Karpas-422 (cell line): Measurements from ENCODE around the gene CYP4F11. TPM values are rescaled to one million over a fixed set of nuclear protein-coding genes. Genes with fewer than 3 reads are reported as not detected.
"Not testable (repeated sequence)": the region's sequence is repeated elsewhere in the genome, so short reads cannot be mapped to it uniquely, and the experiment has no call there.

Experiments used
- DNase-seq: peaks from one replicate; pipeline ENCODE4 v3.0.0-alpha.2; 2015
- H2AFZ ChIP-seq: fragments of 200-600 bp; sonication (generic); 2 replicates; pipeline ENCODE4 v1.6.1; 2014; ENCODE audit warnings: antibody characterized with exemption, low read length, mixed read lengths
- H3K27ac ChIP-seq: fragments of 200-600 bp; sonication (generic); 2 replicates; pipeline ENCODE4 v1.5.1; 2014; ENCODE audit warnings: mild to moderate bottlenecking, low read length, moderate library complexity
- H3K27me3 ChIP-seq: fragments of 200-600 bp; sonication (generic); 2 replicates; pipeline ENCODE4 v1.6.1; 2014; ENCODE audit warnings: low read length, mixed read lengths
- H3K36me3 ChIP-seq: fragments of 200-600 bp; sonication (generic); 2 replicates; pipeline ENCODE4 v1.6.1; 2014; ENCODE audit warnings: low read length, mixed read lengths; ENCODE audit not compliant: insufficient read depth
- H3K4me1 ChIP-seq: fragments of 200-600 bp; sonication (generic); 2 replicates; pipeline ENCODE4 v1.6.1; 2014; ENCODE audit warnings: mild to moderate bottlenecking, low read length, mixed read lengths
- H3K4me2 ChIP-seq: fragments of 200-600 bp; sonication (generic); 2 replicates; pipeline ENCODE4 v1.6.1; 2014; ENCODE audit warnings: low read length, low read depth, mild to moderate bottlenecking; ENCODE audit not compliant: poor library complexity, severe bottlenecking
- H3K4me3 ChIP-seq: fragments of 200-600 bp; sonication (generic); 2 replicates; pipeline ENCODE4 v1.5.1; 2014; ENCODE audit warnings: mild to moderate bottlenecking, antibody characterized with exemption, low read length, mixed read lengths
- H3K79me2 ChIP-seq: fragments of 200-600 bp; sonication (generic); 2 replicates; pipeline ENCODE4 v1.6.1; 2014; ENCODE audit warnings: mild to moderate bottlenecking, low read length, mixed read lengths
- H3K9ac ChIP-seq: fragments of 200-600 bp; sonication (generic); 2 replicates; pipeline ENCODE4 v1.6.0; 2014; ENCODE audit warnings: low read length
- H3K9me2 ChIP-seq: fragments of 200-600 bp; sonication (generic), shearing (Covaris generic); replicated peaks from 2 replicates; pipeline ENCODE4 v1.6.0; 2014; ENCODE audit warnings: mild to moderate bottlenecking, low read length, moderate library complexity; ENCODE audit not compliant: insufficient read depth
- H3K9me3 ChIP-seq: fragments of 300-700, 200-600 bp; sonication (generic); 2 replicates; pipeline ENCODE4 v1.6.1; 2014; ENCODE audit warnings: low read length, mixed read lengths
- H4K20me1 ChIP-seq: fragments of 200-600 bp; sonication (generic); 2 replicates; pipeline ENCODE4 v1.6.1; 2014; ENCODE audit warnings: mild to moderate bottlenecking, antibody characterized with exemption, low read length, low read depth; ENCODE audit not compliant: insufficient read depth
- total RNA-seq: library from RNA; depleted of rRNA; stranded (reverse); fragments of >200 nt; shearing (Covaris generic); gene quantifications from 2 replicates; pipeline ENCODE4 v1.2.3, GENCODE V29; 2014; ENCODE audit warnings: low replicate concordance

The CYP4F11 gene
- total RNA-seq, 1 experiment from 2014 or later = not detected

- Histone ChIP-seq H3K79me2 (no peaks in the 10 kb centered on the region), H2AFZ (no peak within 1 kb of the TSS), H3K27ac (no peak within 1 kb of the TSS), H4K20me1 (no peaks in the 10 kb centered on the region), H3K9ac (no peak within 1 kb of the TSS), H3K4me3 (no peak within 1 kb of the TSS), H3K9me3 (no peaks in the 10 kb centered on the region), H3K36me3 (no peaks in the 10 kb centered on the region), H3K4me1 (no peaks in the 10 kb centered on the region), H3K9me2 (no peaks in the 10 kb centered on the region), H3K27me3 (no peaks in the 10 kb centered on the region), H3K4me2 (no peak within 1 kb of the TSS)
- DNase-seq = no peak
Observed at GRCh38 chr19:15897738-15898276, 36.5 kb downstream of the CYP4F11 start, which contains the start of gene CYP4F2. CYP4F2 (minus strand) TSS chr19:15898074; CDS start chr19:15897611, 463 bp downstream.

DNA sequence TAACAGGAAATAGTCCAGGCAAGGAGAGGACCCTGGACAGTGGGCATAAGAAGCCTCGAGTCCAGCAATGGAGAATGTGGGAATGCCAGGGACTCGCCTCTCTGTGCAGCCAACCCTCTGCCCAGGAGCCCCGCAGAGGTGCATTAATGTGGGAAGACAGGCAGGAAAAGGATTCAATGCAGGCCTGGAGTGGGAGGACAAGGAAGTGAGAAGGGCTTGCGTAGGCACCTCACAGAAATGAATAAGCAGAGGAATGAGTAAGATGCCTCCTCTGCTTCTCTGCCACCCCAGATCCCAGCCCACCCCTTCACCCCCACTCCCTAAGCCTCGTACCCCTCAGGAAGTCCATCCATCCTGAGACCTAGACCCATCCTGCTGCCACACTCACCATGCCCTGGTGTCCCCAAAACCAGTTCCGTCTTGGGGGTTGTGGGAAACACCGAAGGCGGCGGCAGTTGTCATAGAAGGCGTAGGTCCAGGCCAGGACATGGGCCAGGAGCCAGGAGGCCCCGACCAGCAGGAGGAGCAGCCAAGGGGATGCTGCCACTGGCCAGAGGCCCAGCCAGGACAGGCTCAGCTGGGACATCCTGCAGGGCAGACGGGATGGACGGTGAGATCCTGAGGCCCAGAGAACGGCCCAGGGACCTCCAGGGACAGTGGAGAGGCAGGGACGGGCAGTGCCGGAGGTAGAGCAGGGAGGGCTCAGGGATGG is 37.1 kb downstream of the CYP4F11 start:
- Histone ChIP-seq H3K9me3 (no peaks in the 10 kb centered on the region), H3K79me2 (no peaks in the 10 kb centered on the region), H3K4me1 (no peaks in the 10 kb centered on the region), H3K27me3 (no peaks in the 10 kb centered on the region), H3K4me3 (no peak overlapping the region), H3K27ac (no peak overlapping the region), H3K9me2 (no peaks in the 10 kb centered on the region), H4K20me1 (no peaks in the 10 kb centered on the region), H3K9ac (no peak overlapping the region), H3K36me3 (no peaks in the 10 kb centered on the region), H2AFZ (no peak overlapping the region), H3K4me2 (no peak overlapping the region)
- DNase-seq = no peak

- Histone ChIP-seq H3K79me2 (no peaks in the 10 kb centered on the region), H3K9me2 (no peaks in the 10 kb centered on the region), H3K9ac (no peak overlapping the region), H4K20me1 (no peaks in the 10 kb centered on the region), H3K27ac (no peak overlapping the region), H3K9me3 (no peaks in the 10 kb centered on the region), H3K27me3 (no peaks in the 10 kb centered on the region), H3K4me3 (no peak overlapping the region), H3K4me1 (no peaks in the 10 kb centered on the region), H2AFZ (no peak overlapping the region), H3K4me2 (no peak overlapping the region), H3K36me3 (no peaks in the 10 kb centered on the region)
- no peak for DNase-seq
Observed at GRCh38 chr19:15895876-15896430, 38.4 kb downstream of the CYP4F11 start.

GRCh38 chr19:15894359-15894758 is 40.0 kb downstream of the CYP4F11 start:
- H3K27ac ChIP-seq = no peak overlapping the region
- no peak overlapping the region for H3K4me3 ChIP-seq
- H2AFZ ChIP-seq = no peak overlapping the region
- H3K9me3 ChIP-seq = no peaks in the 10 kb centered on the region
- H3K36me3 ChIP-seq = no peaks in the 10 kb centered on the region
- no peaks in the 10 kb centered on the region for H3K79me2 ChIP-seq
- H3K9ac ChIP-seq = no peak overlapping the region
- DNase-seq = no peak
- no peaks in the 10 kb centered on the region for H4K20me1 ChIP-seq
- H3K9me2 ChIP-seq = no peaks in the 10 kb centered on the region
- H3K27me3 ChIP-seq = no peaks in the 10 kb centered on the region
- H3K4me1 ChIP-seq = no peaks in the 10 kb centered on the region
- no peak overlapping the region for H3K4me2 ChIP-seq

DNA sequence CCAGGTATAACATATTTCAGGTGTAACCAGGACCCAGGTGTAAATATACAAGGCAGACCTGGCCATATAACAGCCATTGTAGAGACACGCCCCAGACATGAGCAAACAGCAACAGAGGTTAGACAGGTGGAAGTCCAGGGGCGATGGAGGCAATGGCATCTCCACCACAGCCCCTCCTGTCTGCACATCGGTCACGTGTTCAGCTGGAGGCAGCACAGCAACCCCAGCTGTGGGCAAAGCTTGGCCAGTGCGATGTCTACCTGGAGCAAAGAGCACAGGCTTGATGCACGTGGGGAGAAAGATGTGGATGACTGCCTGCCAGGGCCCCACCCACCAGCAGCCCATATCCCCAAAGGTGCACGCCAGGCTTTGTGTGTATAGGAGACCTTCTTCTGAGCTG is 40.9 kb downstream of the CYP4F11 start:
- Histone ChIP-seq H4K20me1 (no peaks in the 10 kb centered on the region), H3K9ac (no peak overlapping the region), H2AFZ (no peak overlapping the region), H3K9me2 (no peaks in the 10 kb centered on the region), H3K79me2 (no peaks in the 10 kb centered on the region), H3K4me2 (no peak overlapping the region), H3K36me3 (no peaks in the 10 kb centered on the region), H3K27me3 (no peaks in the 10 kb centered on the region), H3K4me3 (no peak overlapping the region), H3K4me1 (no peaks in the 10 kb centered on the region), H3K27ac (no peak overlapping the region), H3K9me3 (no peaks in the 10 kb centered on the region)
- no peak for DNase-seq

DNA sequence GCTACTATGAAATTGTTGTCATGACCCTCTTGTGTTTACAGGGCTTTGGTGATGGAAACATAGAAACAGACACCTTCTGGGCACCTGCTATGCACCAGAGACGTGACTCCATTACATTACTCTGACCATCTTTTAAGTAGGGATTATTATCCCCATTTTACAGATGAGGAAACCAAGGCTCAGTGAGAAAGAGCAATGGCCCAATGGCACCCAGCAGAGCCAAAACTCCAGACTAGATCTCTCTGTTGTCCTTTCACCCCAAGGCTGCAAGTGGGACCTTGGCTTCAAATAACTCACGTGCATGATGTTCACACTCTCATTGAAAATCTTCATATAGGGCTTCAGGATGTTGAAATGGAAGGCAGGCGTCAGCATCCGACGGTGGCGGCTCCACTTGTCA is 42.3 kb downstream of the CYP4F11 start:
- no peaks in the 10 kb centered on the region for H3K36me3 ChIP-seq
- H3K9me3 ChIP-seq = no peaks in the 10 kb centered on the region
- no peak overlapping the region for H3K27ac ChIP-seq
- DNase-seq = no peak
- H3K4me1 ChIP-seq = no peaks in the 10 kb centered on the region
- no peak overlapping the region for H3K4me2 ChIP-seq
- no peaks in the 10 kb centered on the region for H3K9me2 ChIP-seq
- H4K20me1 ChIP-seq = no peaks in the 10 kb centered on the region
- no peak overlapping the region for H3K9ac ChIP-seq
- no peaks in the 10 kb centered on the region for H3K27me3 ChIP-seq
- H2AFZ ChIP-seq = no peak overlapping the region
- H3K79me2 ChIP-seq = no peaks in the 10 kb centered on the region
- H3K4me3 ChIP-seq = no peak overlapping the region

GRCh38 chr19:15891434-15891833 is 42.9 kb downstream of the CYP4F11 start:
- Histone ChIP-seq H3K79me2 (no peaks in the 10 kb centered on the region), H3K9ac (no peak overlapping the region), H3K9me2 (no peaks in the 10 kb centered on the region), H4K20me1 (no peaks in the 10 kb centered on the region), H3K4me1 (no peaks in the 10 kb centered on the region), H3K9me3 (no peaks in the 10 kb centered on the region), H3K4me3 (no peak overlapping the region), H3K4me2 (no peak overlapping the region), H3K36me3 (no peaks in the 10 kb centered on the region), H3K27me3 (no peaks in the 10 kb centered on the region), H3K27ac (no peak overlapping the region), H2AFZ (no peak overlapping the region)
- DNase-seq = no peak

DNA sequence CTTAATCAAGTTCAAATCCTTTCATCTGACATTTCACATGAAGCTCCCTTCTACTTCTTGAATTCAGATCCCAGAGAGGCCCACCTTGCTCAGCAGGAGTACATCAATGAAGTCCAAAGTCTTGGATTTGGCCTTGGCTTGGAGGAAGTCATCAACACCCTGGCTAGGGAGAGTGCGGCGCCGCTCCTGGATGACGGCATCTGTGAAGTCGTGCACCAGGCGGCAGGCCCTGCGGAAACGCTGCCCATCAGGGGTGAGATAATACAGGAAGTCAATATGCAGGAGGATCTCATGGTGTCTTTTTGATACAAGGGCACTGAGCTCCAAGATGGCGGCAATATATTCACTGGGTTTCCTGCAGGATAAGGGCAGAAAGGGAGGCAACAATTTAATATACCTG is 45.0 kb downstream of the CYP4F11 start:
- H3K4me3 ChIP-seq, H3K4me1 ChIP-seq, DNase-seq: not testable (repeated sequence)

More for the DNA sequence above, 45.0 kb downstream of the CYP4F11 start:
- not testable (repeated sequence) for H3K36me3 ChIP-seq, H3K9ac ChIP-seq, H3K27ac ChIP-seq, H4K20me1 ChIP-seq, H3K79me2 ChIP-seq, H3K4me2 ChIP-seq, H2AFZ ChIP-seq, H3K27me3 ChIP-seq, H3K9me3 ChIP-seq, H3K9me2 ChIP-seq
